AG20443 (cell line): ENCODE data around the gene FKBP10.

Experiments used
- DNase-seq: peaks from one replicate; pipeline ENCODE4 v3.0.0; 2012; ENCODE audit warnings: low spot score, mixed read lengths

The FKBP10 gene

GRCh38 chr17:41782142-41782541, 30.7 kb upstream of the FKBP10 start:
- no peak for DNase-seq

GRCh38 chr17:41784207-41784744, 28.5 kb upstream of the FKBP10 start:
- DNase-seq, result no peak

- DNase-seq, result no peak
These were observed 27.5 kb upstream of the FKBP10 start for GRCh38 chr17:41785091-41785858.

GRCh38 chr17:41785859-41786226, 27.0 kb upstream of the FKBP10 start:
- DNase-seq, result peak; percentile 39

GRCh38 chr17:41786227-41787020, 26.4 kb upstream of the FKBP10 start, which contains the start of gene JUP:
TSS of gene JUP (minus strand) at chr17:41786711. CDS start at chr17:41771854, 14,857 bp downstream.
- DNase-seq, result peak; percentile 99

- no peak for DNase-seq
These were observed 25.8 kb upstream of the FKBP10 start for GRCh38 chr17:41787021-41787418.

GRCh38 chr17:41792845-41793783, 19.7 kb upstream of the FKBP10 start:
- no peak for DNase-seq

GRCh38 chr17:41793784-41794539, 18.8 kb upstream of the FKBP10 start:
- DNase-seq, result no peak

GRCh38 chr17:41794540-41794975, 18.2 kb upstream of the FKBP10 start:
- DNase-seq, result no peak

- no peak for DNase-seq
These were observed 16.5 kb upstream of the FKBP10 start for GRCh38 chr17:41796121-41796895.

- no peak for DNase-seq
These were observed 15.4 kb upstream of the FKBP10 start for GRCh38 chr17:41797377-41797776.

- no peak for DNase-seq
These were observed 13.4 kb upstream of the FKBP10 start for GRCh38 chr17:41799366-41799765.

- peak; percentile 78 for DNase-seq
These were observed 12.0 kb upstream of the FKBP10 start for GRCh38 chr17:41800601-41801373.

GRCh38 chr17:41801374-41802271, 11.2 kb upstream of the FKBP10 start:
- DNase-seq, result peak; percentile 85

- DNase-seq, result no peak
These were observed 9.5 kb upstream of the FKBP10 start for GRCh38 chr17:41803049-41804020.

GRCh38 chr17:41806685-41807445, 5.9 kb upstream of the FKBP10 start:
- no peak for DNase-seq
